Neural cell (in vitro differentiated cells): Measurements from ENCODE around the gene CEP126.

Experiments used
- EP300 ChIP-seq: fragments of 450-650 bp; conservative IDR thresholded peaks from 2 replicates; pipeline ENCODE4 v1.6.1; 2014; ENCODE audit warnings: antibody characterized with exemption, mild to moderate bottlenecking, moderate library complexity; ENCODE audit not compliant: poor library complexity, severe bottlenecking
- EZH2 ChIP-seq: fragments of 200-600, 300-800 bp; shearing (Covaris generic), sonication (generic); IDR thresholded peaks from 2 replicates; pipeline ENCODE4 v1.6.1; 2014; ENCODE audit warnings: antibody characterized with exemption, low read length, borderline replicate concordance, mild to moderate bottlenecking; ENCODE audit not compliant: insufficient read depth, poor library complexity, severe bottlenecking
- MXI1 ChIP-seq: fragments of 450-650 bp; conservative IDR thresholded peaks from 2 replicates; pipeline ENCODE4 v1.6.1; 2014; ENCODE audit warnings: antibody characterized with exemption, mild to moderate bottlenecking; ENCODE audit not compliant: poor library complexity, severe bottlenecking
- POLR2AphosphoS5 ChIP-seq: IDR thresholded peaks from 2 replicates; pipeline ENCODE4 v1.6.1; 2012
- SMC3 ChIP-seq: fragments of 450-650 bp; conservative IDR thresholded peaks from 2 replicates; pipeline ENCODE4 v1.6.1; 2014; ENCODE audit warnings: antibody characterized with exemption, mild to moderate bottlenecking, moderate library complexity; ENCODE audit not compliant: poor library complexity
- TAF1 ChIP-seq: IDR thresholded peaks from 2 replicates; pipeline ENCODE4 v1.6.1; 2012; ENCODE audit warnings: low read depth
- TF ChIP-seq, protein P1 (sequence below): fragments of 450-650 bp; IDR thresholded peaks from 2 replicates; pipeline ENCODE4 v1.5.1; 2014; ENCODE audit warnings: antibody characterized with exemption, mild to moderate bottlenecking, moderate library complexity; ENCODE audit not compliant: poor library complexity, severe bottlenecking
- TF ChIP-seq, protein P2 (sequence below): IDR thresholded peaks from 2 replicates; pipeline ENCODE4 v1.6.1; 2012; ENCODE audit warnings: borderline replicate concordance

DNA sequence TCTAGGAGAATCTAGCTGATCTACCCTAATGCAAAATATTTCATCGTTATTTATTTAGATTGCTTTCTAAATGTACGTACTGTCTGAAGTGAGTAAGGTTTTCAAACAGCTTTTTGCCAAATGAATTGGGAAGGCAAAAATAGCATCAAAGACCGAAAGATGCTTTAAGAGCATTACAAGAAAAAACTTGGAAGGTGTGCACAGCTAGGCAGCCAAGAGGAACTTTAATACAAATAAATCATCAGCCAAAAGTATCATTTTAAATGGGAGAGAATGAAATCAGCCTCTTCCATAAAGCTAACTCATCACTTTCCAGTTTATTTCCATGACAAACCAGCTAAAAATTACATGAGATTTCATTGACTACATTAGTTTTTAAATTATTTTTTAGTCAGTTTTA is 102.2 kb downstream of the CEP126 start:
- TF ChIP-seq, protein P1, sequence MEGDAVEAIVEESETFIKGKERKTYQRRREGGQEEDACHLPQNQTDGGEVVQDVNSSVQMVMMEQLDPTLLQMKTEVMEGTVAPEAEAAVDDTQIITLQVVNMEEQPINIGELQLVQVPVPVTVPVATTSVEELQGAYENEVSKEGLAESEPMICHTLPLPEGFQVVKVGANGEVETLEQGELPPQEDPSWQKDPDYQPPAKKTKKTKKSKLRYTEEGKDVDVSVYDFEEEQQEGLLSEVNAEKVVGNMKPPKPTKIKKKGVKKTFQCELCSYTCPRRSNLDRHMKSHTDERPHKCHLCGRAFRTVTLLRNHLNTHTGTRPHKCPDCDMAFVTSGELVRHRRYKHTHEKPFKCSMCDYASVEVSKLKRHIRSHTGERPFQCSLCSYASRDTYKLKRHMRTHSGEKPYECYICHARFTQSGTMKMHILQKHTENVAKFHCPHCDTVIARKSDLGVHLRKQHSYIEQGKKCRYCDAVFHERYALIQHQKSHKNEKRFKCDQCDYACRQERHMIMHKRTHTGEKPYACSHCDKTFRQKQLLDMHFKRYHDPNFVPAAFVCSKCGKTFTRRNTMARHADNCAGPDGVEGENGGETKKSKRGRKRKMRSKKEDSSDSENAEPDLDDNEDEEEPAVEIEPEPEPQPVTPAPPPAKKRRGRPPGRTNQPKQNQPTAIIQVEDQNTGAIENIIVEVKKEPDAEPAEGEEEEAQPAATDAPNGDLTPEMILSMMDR, result no peak
- TF ChIP-seq, protein P2, sequence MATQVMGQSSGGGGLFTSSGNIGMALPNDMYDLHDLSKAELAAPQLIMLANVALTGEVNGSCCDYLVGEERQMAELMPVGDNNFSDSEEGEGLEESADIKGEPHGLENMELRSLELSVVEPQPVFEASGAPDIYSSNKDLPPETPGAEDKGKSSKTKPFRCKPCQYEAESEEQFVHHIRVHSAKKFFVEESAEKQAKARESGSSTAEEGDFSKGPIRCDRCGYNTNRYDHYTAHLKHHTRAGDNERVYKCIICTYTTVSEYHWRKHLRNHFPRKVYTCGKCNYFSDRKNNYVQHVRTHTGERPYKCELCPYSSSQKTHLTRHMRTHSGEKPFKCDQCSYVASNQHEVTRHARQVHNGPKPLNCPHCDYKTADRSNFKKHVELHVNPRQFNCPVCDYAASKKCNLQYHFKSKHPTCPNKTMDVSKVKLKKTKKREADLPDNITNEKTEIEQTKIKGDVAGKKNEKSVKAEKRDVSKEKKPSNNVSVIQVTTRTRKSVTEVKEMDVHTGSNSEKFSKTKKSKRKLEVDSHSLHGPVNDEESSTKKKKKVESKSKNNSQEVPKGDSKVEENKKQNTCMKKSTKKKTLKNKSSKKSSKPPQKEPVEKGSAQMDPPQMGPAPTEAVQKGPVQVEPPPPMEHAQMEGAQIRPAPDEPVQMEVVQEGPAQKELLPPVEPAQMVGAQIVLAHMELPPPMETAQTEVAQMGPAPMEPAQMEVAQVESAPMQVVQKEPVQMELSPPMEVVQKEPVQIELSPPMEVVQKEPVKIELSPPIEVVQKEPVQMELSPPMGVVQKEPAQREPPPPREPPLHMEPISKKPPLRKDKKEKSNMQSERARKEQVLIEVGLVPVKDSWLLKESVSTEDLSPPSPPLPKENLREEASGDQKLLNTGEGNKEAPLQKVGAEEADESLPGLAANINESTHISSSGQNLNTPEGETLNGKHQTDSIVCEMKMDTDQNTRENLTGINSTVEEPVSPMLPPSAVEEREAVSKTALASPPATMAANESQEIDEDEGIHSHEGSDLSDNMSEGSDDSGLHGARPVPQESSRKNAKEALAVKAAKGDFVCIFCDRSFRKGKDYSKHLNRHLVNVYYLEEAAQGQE, result no peak
- TF ChIP-seq TAF1 (no peak), SMC3 (no peak), POLR2AphosphoS5 (no peak), EZH2 (no peak), EP300 (no peak), MXI1 (no peak)
